Stromal cell of bone marrow (primary cell): ENCODE data around the gene CLEC3A.
A peak's percentile ranks its signal among the peaks of the same experiment; 100 is the strongest.
"Not testable (repeated sequence)": the region's sequence is repeated elsewhere in the genome, so short reads cannot be mapped to it uniquely, and the experiment has no call there.

Source experiments
- DNase-seq: peaks from one replicate; pipeline ENCODE4 v3.0.0-alpha.2; 2012; ENCODE audit warnings: low read depth

The CLEC3A gene

GRCh38 chr16:78034530-78034929 is 12.2 kb downstream of the CLEC3A start:
- DNase-seq: no peak

GRCh38 chr16:78035012-78035411 is 12.7 kb downstream of the CLEC3A start:
- DNase-seq: no peak

- no peak for DNase-seq
Observed at GRCh38 chr16:78040396-78040795, 18.0 kb downstream of the CLEC3A start.

GRCh38 chr16:78045865-78046581 is 23.7 kb downstream of the CLEC3A start:
- DNase-seq: peak; percentile 11

- DNase-seq: no peak
Observed at GRCh38 chr16:78048319-78048718, 26.0 kb downstream of the CLEC3A start.

GRCh38 chr16:78050734-78051400 is 28.5 kb downstream of the CLEC3A start:
- no peak for DNase-seq

- DNase-seq: no peak
Observed at GRCh38 chr16:78057803-78058564, 35.6 kb downstream of the CLEC3A start.

- not testable (repeated sequence) for DNase-seq
Observed at GRCh38 chr16:78059806-78060205, 37.5 kb downstream of the CLEC3A start.

GRCh38 chr16:78060295-78060694 is 37.9 kb downstream of the CLEC3A start:
- no peak for DNase-seq

- DNase-seq: no peak
Observed at GRCh38 chr16:78060809-78061208, 38.5 kb downstream of the CLEC3A start.

- DNase-seq: no peak
Observed at GRCh38 chr16:78065319-78065718, 43.0 kb downstream of the CLEC3A start.

- DNase-seq: no peak
Observed at GRCh38 chr16:78069913-78070312, 47.6 kb downstream of the CLEC3A start.

GRCh38 chr16:78072275-78072674 is 49.9 kb downstream of the CLEC3A start:
- DNase-seq: no peak

- DNase-seq: no peak
Observed at GRCh38 chr16:78075800-78076199, 53.5 kb downstream of the CLEC3A start.

GRCh38 chr16:78081341-78081740 is 59.0 kb downstream of the CLEC3A start:
- no peak for DNase-seq
